HG03066 (cell line): ENCODE data around the gene TNFAIP2.
"Not testable (repeated sequence)": the region's sequence is repeated elsewhere in the genome, so short reads cannot be mapped to it uniquely, and the experiment has no call there.

ENCODE experiments used
- ATAC-seq: cut with Tn5 transposase; IDR thresholded peaks from one replicate; pipeline ENCODE4 v1.9.1; 2021; ENCODE audit warnings: low read depth; ENCODE audit not compliant: unreplicated experiment

TNFAIP2 gene

GRCh38 chr14:103105580-103106150, 17.6 kb upstream of the TNFAIP2 start:
- ATAC-seq = no peak

- no peak for ATAC-seq
Measured at GRCh38 chr14:103107455-103107854, 15.8 kb upstream of the TNFAIP2 start.

- no peak for ATAC-seq
Measured at GRCh38 chr14:103107941-103108748, 15.1 kb upstream of the TNFAIP2 start.

GRCh38 chr14:103108749-103109207, 14.5 kb upstream of the TNFAIP2 start:
- ATAC-seq = no peak

GRCh38 chr14:103109535-103110441, 13.5 kb upstream of the TNFAIP2 start:
- no peak for ATAC-seq

GRCh38 chr14:103110681-103111231, 12.5 kb upstream of the TNFAIP2 start:
- ATAC-seq = no peak

GRCh38 chr14:103111232-103111868, 11.9 kb upstream of the TNFAIP2 start:
- no peak for ATAC-seq

GRCh38 chr14:103112400-103113243, 10.6 kb upstream of the TNFAIP2 start:
- ATAC-seq = no peak

GRCh38 chr14:103113303-103113702, 10.0 kb upstream of the TNFAIP2 start:
- ATAC-seq = no peak

GRCh38 chr14:103113774-103114173, 9.5 kb upstream of the TNFAIP2 start:
- no peak for ATAC-seq

GRCh38 chr14:103115086-103115679, 8.1 kb upstream of the TNFAIP2 start:
- ATAC-seq = not testable (repeated sequence)

GRCh38 chr14:103115845-103116572, 7.3 kb upstream of the TNFAIP2 start:
- no peak for ATAC-seq

- ATAC-seq = no peak
Measured at GRCh38 chr14:103116636-103117035, 6.6 kb upstream of the TNFAIP2 start.

GRCh38 chr14:103117499-103117898, 5.8 kb upstream of the TNFAIP2 start:
- not testable (repeated sequence) for ATAC-seq

- no peak for ATAC-seq
Measured at GRCh38 chr14:103118018-103118662, 5.1 kb upstream of the TNFAIP2 start.

- ATAC-seq = no peak
Measured at GRCh38 chr14:103118663-103119404, 4.4 kb upstream of the TNFAIP2 start.

- not testable (repeated sequence) for ATAC-seq
Measured at GRCh38 chr14:103119527-103119926, 3.7 kb upstream of the TNFAIP2 start.
